ENCODE data around the gene LMOD3. TPM values are rescaled to one million over a fixed set of nuclear protein-coding genes. Genes with fewer than 3 reads are reported as not detected.

Gene LMOD3
- total and polyA plus RNA-seq, 2 donors (not counting 1 experiment from before 2014, with no cell fraction given), result not detected

- 0% methylated on average over 16 of the region's 29 CpGs for WGBS (ENCODE audit: insufficient coverage)
- Histone ChIP-seq H4K20me1 (ENCODE audit: control insufficient read depth, insufficient read depth, low read length, poor library complexity, severe bottlenecking) (peaks cover 10% of the 10 kb centered on the region), H3K27me3 (replicated peaks in 1 of 4; ENCODE audit: control extremely low read depth in 1 of 4, control insufficient read depth in 3 of 4, insufficient read depth in 4 of 4, low read length in 3 of 4) (no peaks in the 10 kb centered on the region), H3K4me3 (ENCODE audit: control extremely low read depth in 1 of 5, extremely low read depth in 1 of 5, insufficient read depth in 1 of 5, low read depth in 2 of 5, low read length in 4 of 5) (peak overlapping the region; percentile 41 to 79 (median 67)), H3K4me2 (replicated peaks; ENCODE audit: low read depth, low read length, poor library complexity, severe bottlenecking) (peak overlapping the region; percentile 87), H3K9ac (ENCODE audit: low read length) (peak overlapping the region; percentile 82), H3K36me3 (replicated peaks in 1 of 2; ENCODE audit: control extremely low read depth in 1 of 2, control insufficient read depth in 1 of 2, extremely low read depth in 1 of 2, insufficient read depth in 2 of 2, low read length in 1 of 2) (peaks cover 0 to 11% of the 10 kb centered on the region in 2 experiments), H3K79me2 (ENCODE audit: control insufficient read depth, insufficient read depth, low read length) (peaks cover 65% of the 10 kb centered on the region), H3K4me1 (ENCODE audit: control insufficient read depth in 2 of 2, insufficient read depth in 2 of 2, low read length in 2 of 2) (peaks cover 51 to 53% of the 10 kb centered on the region in 2 donors), H3K9me3 (ENCODE audit: control extremely low read depth in 1 of 3, control insufficient read depth in 2 of 3, insufficient read depth in 1 of 3, low read length in 2 of 3) (no peaks in the 10 kb centered on the region), H3K27ac (ENCODE audit: low read length in 2 of 2) (peak overlapping the region in 1 of 2 donors; percentile 77), H2AFZ (ENCODE audit: insufficient read depth, low read depth, low read length, poor library complexity, severe bottlenecking) (peak overlapping the region; percentile 82)
- H3K27me3 Mint-ChIP-seq, result no peaks in the 10 kb centered on the region
- TF ChIP-seq EZH2 (IDR thresholded peaks at IDR 0.05; ENCODE audit: borderline replicate concordance, insufficient read depth, low read depth, low read length, poor library complexity, severe bottlenecking) (no peak), CTCF (IDR thresholded peaks at IDR 0.05) (no peak)
- peak; percentile 2 for ATAC-seq (ENCODE audit: low read depth)
- H3K4me1 Mint-ChIP-seq, result peaks cover 59% of the 10 kb centered on the region
- intact Hi-C loops (cut with micrococcal nuclease), result loop anchor here (1.0 to 5.0 kb wide), 4 partner anchors 15 to 66 kb away; partner anchors contain the start of genes EOGT, LMOD3 and TMF1
- H3K4me3 Mint-ChIP-seq, result peak overlapping the region; percentile 85
- H3K9me3 Mint-ChIP-seq (ENCODE audit: insufficient read depth), result no peaks in the 10 kb centered on the region
- ChIA-PET POLR2A (interaction anchor here (0.6 to 1.0 kb wide), 5 partner anchors 14 to 27 kb away, joined by 3 to 5 read pairs (median 3); partner anchors contain the start of gene TMF1), CTCF (interaction anchor here (1.6 kb wide), 1 partner anchor 19 kb away, joined by 3 read pairs; no protein-coding TSS in a partner anchor)
- H3K27ac Mint-ChIP-seq, result peak overlapping the region; percentile 55
- peak; percentile 44 for DNase-seq
These were observed 42.9 kb downstream of the LMOD3 start for GRCh38 chr3:69079269-69080159.

- Mint-ChIP-seq H3K27ac (no peak overlapping the region), H3K4me1 (peaks cover 26% of the 10 kb centered on the region), H3K9me3 (ENCODE audit: insufficient read depth) (no peaks in the 10 kb centered on the region), H3K27me3 (no peaks in the 10 kb centered on the region), H3K4me3 (no peak overlapping the region)
- CTCF ChIA-PET, result no interaction called here
- no peak overlapping the region for H3K9ac ChIP-seq (ENCODE audit: low read length)
- intact Hi-C loops (cut with micrococcal nuclease), result no loop called here
- H3K4me1 ChIP-seq (ENCODE audit: control insufficient read depth in 2 of 2, insufficient read depth in 2 of 2, low read length in 2 of 2), result peaks cover 0 to 8% of the 10 kb centered on the region in 2 donors
- DNase-seq (no peak), ATAC-seq (ENCODE audit: low read depth) (no peak)
- H2AFZ ChIP-seq (ENCODE audit: insufficient read depth, low read depth, low read length, poor library complexity, severe bottlenecking), result no peak overlapping the region
- H3K27ac ChIP-seq (ENCODE audit: low read length in 2 of 2), result no peak overlapping the region
- peaks cover 9% of the 10 kb centered on the region for H4K20me1 ChIP-seq (ENCODE audit: control insufficient read depth, insufficient read depth, low read length, poor library complexity, severe bottlenecking)
- no peaks in the 10 kb centered on the region for H3K9me3 ChIP-seq (ENCODE audit: control extremely low read depth in 1 of 3, control insufficient read depth in 2 of 3, insufficient read depth in 1 of 3, low read length in 2 of 3)
- H3K79me2 ChIP-seq (ENCODE audit: control insufficient read depth, insufficient read depth, low read length), result peaks cover 71% of the 10 kb centered on the region
- H3K4me2 ChIP-seq (replicated peaks; ENCODE audit: low read depth, low read length, poor library complexity, severe bottlenecking), result no peak overlapping the region
- no peaks in the 10 kb centered on the region for H3K27me3 ChIP-seq (replicated peaks in 1 of 4; ENCODE audit: control extremely low read depth in 1 of 4, control insufficient read depth in 3 of 4, insufficient read depth in 4 of 4, low read length in 3 of 4)
- H3K36me3 ChIP-seq (replicated peaks in 1 of 2; ENCODE audit: control extremely low read depth in 1 of 2, control insufficient read depth in 1 of 2, extremely low read depth in 1 of 2, insufficient read depth in 2 of 2, low read length in 1 of 2), result peaks cover 2 to 48% of the 10 kb centered on the region in 2 experiments
- 97% methylated on average over 3 of the region's 3 CpGs for WGBS (ENCODE audit: insufficient coverage)
- TF ChIP-seq EZH2 (IDR thresholded peaks at IDR 0.05; ENCODE audit: borderline replicate concordance, insufficient read depth, low read depth, low read length, poor library complexity, severe bottlenecking) (no peak), CTCF (IDR thresholded peaks at IDR 0.05) (no peak)
- no peak overlapping the region for H3K4me3 ChIP-seq (ENCODE audit: control extremely low read depth in 1 of 5, extremely low read depth in 1 of 5, insufficient read depth in 1 of 5, low read depth in 2 of 5, low read length in 4 of 5)
- POLR2A ChIA-PET, result no interaction called here
These were observed 49.5 kb downstream of the LMOD3 start for GRCh38 chr3:69072928-69073327.

Data from B cell (primary cell).